Vagina (tissue), 2 donors: Measurements from ENCODE around the gene MEGF10. TPM values are rescaled to one million over a fixed set of nuclear protein-coding genes. Genes with fewer than 3 reads are reported as not detected.
"Not testable (repeated sequence)": the region's sequence is repeated elsewhere in the genome, so short reads cannot be mapped to it uniquely, and the experiment has no call there.

Experiments used
- DNase-seq, 2 donors: peaks; one replicate each; pipeline ENCODE4 v3.0.0-alpha.2; 2017; ENCODE audit errors: extremely low spot score in 2 of 2
- H3K27ac ChIP-seq: fragments of 200-600 bp; sonication (generic); one replicate; pipeline ENCODE4 v1.5.1; 2019
- H3K27me3 ChIP-seq: fragments of 200-600 bp; sonication (generic); one replicate; pipeline ENCODE4 v1.5.1; 2019
- H3K36me3 ChIP-seq, 2 donors: fragments of 200-600 bp; sonication (generic); one replicate each; pipeline ENCODE4 v1.5.1; 2017 to 2019
- H3K4me1 ChIP-seq: fragments of 200-600 bp; sonication (generic); one replicate; pipeline ENCODE4 v1.5.1; 2019
- H3K4me3 ChIP-seq, 2 donors: fragments of 200-600 bp; sonication (generic); 1 replicate in 1 of 2; 2 replicates in 1 of 2; pipeline ENCODE4 v1.5.1; 2016 to 2019
- H3K9me3 ChIP-seq: fragments of 200-600 bp; sonication (generic); one replicate; pipeline ENCODE4 v1.5.1; 2019
- CTCF ChIP-seq, 3 experiments: fragments of 450-650 bp in 2 of 3; fragments of 200-600 bp in 1 of 3; sonication (generic) in 1 of 3; IDR thresholded peaks; one replicate each; pipeline ENCODE4 v1.5.1; 2017 to 2019; ENCODE audit warnings: antibody characterized with exemption in 3 of 3, mild to moderate bottlenecking in 2 of 3, moderate library complexity in 2 of 3
- POLR2A ChIP-seq, 2 donors: fragments of 450-650 bp; IDR thresholded peaks; one replicate each; pipeline ENCODE4 v1.6.1; 2017; ENCODE audit warnings: antibody characterized with exemption in 2 of 2, mild to moderate bottlenecking in 2 of 2, moderate library complexity in 2 of 2
- POLR2AphosphoS5 ChIP-seq, 2 donors: sonication (generic); formaldehyde crosslinking; IDR thresholded peaks; one replicate each; pipeline ENCODE4 v1.9.0; 2017; ENCODE audit warnings: antibody characterized with exemption in 2 of 2, mild to moderate bottlenecking in 2 of 2, low read depth in 1 of 2; ENCODE audit not compliant: insufficient read depth in 1 of 2
- intact Hi-C: fragments of 100-400 bp; cut with DNase I; formaldehyde crosslinking; loops from one replicate; pipeline ENCODE4 v1.15.1; 2023
- total RNA-seq: library from RNA; depleted of rRNA; stranded (reverse); fragments of >200 nt; gene quantifications from one replicate; pipeline ENCODE4 v1.2.3, GENCODE V29; 2016

Gene MEGF10
- total RNA-seq, 1 donor from 2014 or later, result 0.74 TPM

- intact Hi-C loops, result no loop called here
- no peak for DNase-seq
- Histone ChIP-seq H3K9me3 (no peaks in the 10 kb centered on the region), H3K27me3 (no peaks in the 10 kb centered on the region), H3K4me3 (no peak overlapping the region), H3K27ac (no peak overlapping the region), H3K36me3 (no peaks in the 10 kb centered on the region), H3K4me1 (peaks cover 10% of the 10 kb centered on the region)
- no peak for TF ChIP-seq CTCF (IDR thresholded peaks at IDR 0.05)
Measured at GRCh38 chr5:127294829-127295228, 4.2 kb downstream of the MEGF10 start.

GRCh38 chr5:127295454-127295853 lies 4.9 kb downstream of the MEGF10 start:
- Histone ChIP-seq H3K27ac (no peak overlapping the region), H3K9me3 (no peaks in the 10 kb centered on the region), H3K36me3 (no peaks in the 10 kb centered on the region), H3K4me1 (peaks cover 4% of the 10 kb centered on the region), H3K27me3 (no peaks in the 10 kb centered on the region), H3K4me3 (no peak overlapping the region)
- no peak for TF ChIP-seq POLR2A (IDR thresholded peaks at IDR 0.05)
- TF ChIP-seq CTCF (IDR thresholded peaks at IDR 0.05), result no peak
- no peak for TF ChIP-seq POLR2AphosphoS5 (IDR thresholded peaks at IDR 0.05; ENCODE audit: insufficient read depth in 1 of 2, low read depth in 1 of 2)
- intact Hi-C loops, result no loop called here
- no peak for DNase-seq

GRCh38 chr5:127296321-127296720 lies 5.7 kb downstream of the MEGF10 start:
- Histone ChIP-seq H3K9me3 (no peaks in the 10 kb centered on the region), H3K36me3 (no peaks in the 10 kb centered on the region), H3K4me3 (no peak overlapping the region), H3K4me1 (no peaks in the 10 kb centered on the region), H3K27ac (no peak overlapping the region), H3K27me3 (no peaks in the 10 kb centered on the region)
- intact Hi-C loops, result no loop called here
- no peak for DNase-seq
- TF ChIP-seq POLR2AphosphoS5 (IDR thresholded peaks at IDR 0.05; ENCODE audit: insufficient read depth in 1 of 2, low read depth in 1 of 2), result no peak
- no peak for TF ChIP-seq POLR2A (IDR thresholded peaks at IDR 0.05)
- TF ChIP-seq CTCF (IDR thresholded peaks at IDR 0.05), result no peak

- H3K36me3 ChIP-seq, H3K27ac ChIP-seq, intact Hi-C loops, H3K4me3 ChIP-seq, H3K4me1 ChIP-seq, H3K9me3 ChIP-seq, H3K27me3 ChIP-seq, DNase-seq: not testable (repeated sequence)
Measured at GRCh38 chr5:127296894-127297293, 6.3 kb downstream of the MEGF10 start.

- DNase-seq, result no peak
- H3K4me1 ChIP-seq, result no peaks in the 10 kb centered on the region
- no peaks in the 10 kb centered on the region for H3K9me3 ChIP-seq
- H3K27me3 ChIP-seq, result no peaks in the 10 kb centered on the region
- TF ChIP-seq POLR2A (IDR thresholded peaks at IDR 0.05), result no peak
- no peak for TF ChIP-seq POLR2AphosphoS5 (IDR thresholded peaks at IDR 0.05; ENCODE audit: insufficient read depth in 1 of 2, low read depth in 1 of 2)
- no peak for TF ChIP-seq CTCF (IDR thresholded peaks at IDR 0.05)
- H3K36me3 ChIP-seq, result no peaks in the 10 kb centered on the region
- intact Hi-C loops, result no loop called here
- H3K27ac ChIP-seq, result no peak overlapping the region
- H3K4me3 ChIP-seq, result no peak overlapping the region
Measured at GRCh38 chr5:127297348-127298035, 6.9 kb downstream of the MEGF10 start.
